C4-2B (cell line): ENCODE measurements around the gene SPTBN2.
A peak's percentile ranks its signal among the peaks of the same experiment; 100 is the strongest.

Experiments used
- H3K27ac ChIP-seq: fragments of 450-650 bp; 2 replicates; pipeline ENCODE4 v1.5.1; 2017
- CTCF ChIP-seq: fragments of 450-650 bp; conservative IDR thresholded peaks from 2 replicates; pipeline ENCODE4 v1.5.1; 2017; ENCODE audit warnings: mild to moderate bottlenecking
- ZFX ChIP-seq: fragments of 450-650 bp; IDR thresholded peaks from 2 replicates; pipeline ENCODE4 v1.6.1; 2017

SPTBN2 gene

GRCh38 chr11:66749091-66749490, 20.1 kb upstream of the SPTBN2 start:
- no peak for TF ChIP-seq ZFX
- no peak for TF ChIP-seq CTCF
- H3K27ac ChIP-seq, result peak overlapping the region; percentile 63

GRCh38 chr11:66747480-66747879, 18.5 kb upstream of the SPTBN2 start:
- peak overlapping the region; percentile 38 for H3K27ac ChIP-seq

GRCh38 chr11:66745356-66746235, 16.6 kb upstream of the SPTBN2 start:
- no peak for TF ChIP-seq ZFX
- TF ChIP-seq CTCF, result no peak
- H3K27ac ChIP-seq, result peak overlapping the region; percentile 83

More at GRCh38 chr11:66747480-66747879, 18.5 kb upstream of the SPTBN2 start:
- TF ChIP-seq ZFX, result no peak
- no peak for TF ChIP-seq CTCF

GRCh38 chr11:66744485-66745355, 15.7 kb upstream of the SPTBN2 start:
- TF ChIP-seq CTCF (no peak), ZFX (peak; percentile 41; the same call in 1 of the 2 replicates)
- peak overlapping the region; percentile 83 for H3K27ac ChIP-seq

- peak overlapping the region; percentile 83 for H3K27ac ChIP-seq
These were observed 14.4 kb upstream of the SPTBN2 start for GRCh38 chr11:66743271-66743968.

GRCh38 chr11:66741153-66741552, 12.1 kb upstream of the SPTBN2 start:
- H3K27ac ChIP-seq, result no peak overlapping the region
- TF ChIP-seq ZFX, result no peak
- no peak for TF ChIP-seq CTCF

More at GRCh38 chr11:66743271-66743968, 14.4 kb upstream of the SPTBN2 start:
- TF ChIP-seq ZFX (no peak), CTCF (no peak)
